DMS53 treated with DMSO at 0.1 percent for 48 hours (cell line): Measurements from ENCODE around the gene DDI2.
"Not testable (repeated sequence)": the region's sequence is repeated elsewhere in the genome, so short reads cannot be mapped to it uniquely, and the experiment has no call there.

Source experiments
- DNase-seq: peaks from one replicate; lab custom pipeline; 2025; ENCODE audit not compliant: unreplicated experiment; lab: John Stamatoyannopoulos, UW

The DDI2 gene

DNA sequence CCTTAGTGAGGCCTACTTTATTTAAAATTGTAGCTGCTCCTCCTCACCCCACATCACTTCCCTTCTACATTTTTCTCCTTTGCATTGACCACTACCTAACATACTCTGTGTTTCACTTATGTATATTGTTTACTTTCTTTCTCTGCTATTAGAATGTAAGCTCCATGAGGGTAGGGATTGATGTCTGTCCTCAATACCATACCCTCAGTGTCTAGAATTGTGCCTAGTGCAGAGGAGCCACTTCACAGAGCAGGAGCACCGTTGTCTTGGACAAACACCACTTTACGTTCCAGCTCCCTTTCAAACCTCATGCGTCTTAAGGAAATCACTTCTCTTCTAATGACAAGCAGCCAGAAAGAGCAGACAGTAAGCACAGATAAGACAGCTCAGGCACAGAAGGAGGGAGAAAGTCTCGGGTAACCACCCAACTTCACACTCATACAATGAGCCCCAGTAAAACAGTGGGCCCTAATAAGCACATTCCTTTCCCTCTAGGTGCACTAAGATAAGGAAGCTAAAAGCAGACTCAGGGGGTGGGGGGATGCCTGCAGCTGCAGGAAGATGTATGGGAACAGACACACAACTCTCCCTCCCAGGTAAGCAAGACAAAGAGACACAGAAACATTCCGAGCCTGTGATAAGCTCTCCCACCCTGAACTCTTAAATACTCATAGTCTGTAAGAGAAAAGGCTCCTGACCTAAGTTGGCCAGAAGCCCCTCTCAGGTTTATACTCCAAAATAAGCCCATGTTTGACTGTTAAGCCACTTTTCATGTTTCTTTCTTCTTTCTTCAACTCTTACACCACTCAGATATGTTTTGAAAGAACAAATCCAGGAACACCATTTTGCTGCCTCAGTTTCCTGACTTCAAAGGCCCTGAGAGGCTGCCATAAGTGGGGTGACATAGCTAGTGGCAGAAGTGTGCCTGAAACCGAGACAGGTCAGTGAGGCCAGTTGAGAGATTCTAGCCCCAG, 59.7 kb downstream of the DDI2 start:
- no peak for DNase-seq

DNA sequence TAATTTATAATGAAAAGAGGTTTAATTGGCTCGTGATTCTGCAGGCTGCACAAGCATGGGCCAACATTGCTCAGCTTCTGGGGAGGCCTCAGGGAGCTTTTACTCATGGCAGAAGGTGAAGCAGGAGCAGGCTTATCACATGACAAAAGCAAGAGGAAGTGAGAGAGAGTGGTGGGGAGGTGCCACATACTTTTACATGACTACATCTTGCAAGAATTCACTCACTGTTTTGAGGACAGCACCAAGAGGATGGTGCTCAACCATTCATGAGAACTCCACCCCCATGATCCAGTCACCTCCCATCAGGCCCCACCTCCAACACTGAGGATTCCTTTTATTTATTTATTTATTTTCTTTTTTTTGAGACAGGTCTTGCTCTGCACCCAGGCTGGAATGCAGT, 61.3 kb downstream of the DDI2 start:
- DNase-seq, result no peak

DNA sequence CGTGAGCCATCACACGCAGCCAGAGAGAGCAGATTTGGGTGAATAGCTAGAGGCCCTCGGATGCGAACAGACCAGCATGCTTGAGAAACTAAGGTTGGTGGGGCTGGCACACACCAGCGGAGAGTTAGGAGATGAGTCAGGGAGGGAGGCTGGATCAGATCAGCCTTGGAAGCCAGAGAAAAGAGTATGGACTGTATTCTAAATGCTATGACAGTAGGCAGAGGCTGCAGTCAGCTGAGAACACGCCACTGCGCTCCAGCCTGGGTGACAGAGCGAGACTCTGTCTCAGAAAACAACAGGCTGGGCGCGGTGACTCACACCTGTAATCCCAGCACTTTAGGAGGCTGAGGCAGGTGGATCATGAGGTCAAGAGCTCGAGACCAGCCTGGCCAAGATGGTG, 62.9 kb downstream of the DDI2 start:
- no peak for DNase-seq

DNA sequence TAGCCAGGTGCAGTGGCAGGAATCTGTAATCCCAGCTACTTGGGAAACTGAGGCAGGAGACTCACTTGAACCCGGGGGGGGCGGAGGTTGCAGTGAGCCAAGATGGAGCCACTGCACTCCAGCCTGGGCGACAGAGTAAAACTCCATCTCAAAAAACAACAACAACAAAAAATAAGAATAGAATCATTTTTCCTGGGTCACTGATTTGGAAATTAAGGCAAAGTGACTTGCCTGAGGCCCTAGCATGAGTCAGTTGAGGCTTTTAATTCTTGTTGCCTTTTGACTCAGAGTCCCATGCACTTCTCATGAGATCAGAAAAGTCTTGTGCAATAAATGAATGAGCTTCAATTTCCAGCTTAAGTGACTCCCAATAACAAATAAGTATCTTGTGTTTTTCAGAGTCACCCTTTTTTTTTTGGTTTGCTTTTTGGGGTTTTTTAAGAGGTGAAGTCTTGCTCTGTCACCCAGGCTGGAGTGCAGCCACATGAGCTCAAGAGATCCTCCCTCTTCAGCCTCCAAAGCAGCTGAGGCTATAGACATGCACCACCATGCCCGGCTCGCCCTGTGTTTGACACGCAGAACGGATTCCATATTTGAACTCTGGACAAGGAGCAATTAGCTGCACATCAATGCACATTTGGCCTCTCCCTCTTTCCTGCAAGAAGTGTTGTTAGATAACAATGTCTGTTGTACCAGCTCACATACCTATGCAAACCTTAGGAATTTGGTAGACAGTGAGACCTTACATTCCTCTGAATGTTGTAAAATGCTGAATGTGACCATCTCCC, 63.5 kb downstream of the DDI2 start:
- no peak for DNase-seq

DNA sequence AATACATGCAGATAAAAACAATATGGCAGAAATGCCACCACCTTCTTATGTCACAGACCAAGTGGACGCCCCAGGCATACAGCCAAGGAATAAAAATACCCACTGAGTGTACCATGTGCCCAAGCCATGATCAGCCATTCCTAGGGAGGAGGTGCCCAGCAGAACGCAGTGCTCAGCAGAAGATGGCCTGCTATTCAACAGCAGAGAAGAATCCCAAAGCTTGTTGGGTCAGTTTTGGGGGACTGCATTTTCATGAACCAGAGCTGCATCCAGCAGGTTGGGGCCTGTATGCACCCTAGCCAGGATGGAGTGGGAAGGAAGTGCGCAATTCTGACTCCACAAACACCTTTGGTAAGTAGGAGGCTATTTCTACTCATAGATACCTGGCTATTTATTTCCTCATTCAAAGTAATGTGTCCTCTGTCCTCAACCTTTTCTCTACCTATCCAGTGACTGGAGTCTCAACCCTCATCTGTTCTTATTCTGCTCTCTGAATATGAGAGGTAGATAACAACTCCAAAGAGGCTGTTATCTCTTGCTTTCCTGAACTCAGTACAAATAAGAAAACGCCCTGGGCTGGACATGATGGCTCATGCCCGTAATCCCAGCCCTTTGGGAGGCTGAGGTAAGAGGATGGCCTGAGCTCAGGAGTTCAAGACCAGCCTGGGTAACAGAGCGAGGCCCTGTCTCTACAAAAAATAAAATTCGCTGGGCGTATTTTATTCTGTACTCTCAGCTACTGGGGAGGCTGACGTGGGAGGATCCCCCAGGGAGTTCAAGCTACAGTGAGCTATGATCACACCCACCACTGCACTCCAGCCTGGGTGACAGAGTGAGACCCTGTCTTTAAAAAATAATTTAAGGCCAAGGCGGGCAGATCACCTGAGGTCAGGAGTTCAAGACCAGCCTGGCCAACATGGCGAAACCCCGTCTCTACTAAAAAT, 64.4 kb downstream of the DDI2 start:
- DNase-seq, result no peak

DNA sequence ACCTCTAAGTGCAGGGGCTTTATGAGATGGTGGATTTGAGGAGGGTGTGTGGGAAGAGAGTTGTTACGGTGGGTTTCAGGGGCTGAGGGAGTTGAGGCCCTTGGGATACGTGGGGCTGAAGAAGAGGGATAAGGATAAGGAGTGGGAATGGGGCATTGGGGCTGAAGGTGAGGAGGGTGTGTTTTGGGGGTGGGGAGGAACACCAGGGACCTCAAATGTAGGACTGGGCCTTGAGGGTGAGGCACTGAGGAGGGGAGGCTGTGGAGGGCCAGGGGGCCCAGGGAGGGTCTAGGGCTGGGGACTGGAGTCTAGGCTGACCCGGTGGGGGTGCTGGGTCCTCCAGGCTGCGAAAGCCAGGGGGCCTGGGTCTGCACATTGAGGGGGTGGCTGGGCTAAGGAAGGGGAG, 65.7 kb downstream of the DDI2 start:
- no peak for DNase-seq

DNA sequence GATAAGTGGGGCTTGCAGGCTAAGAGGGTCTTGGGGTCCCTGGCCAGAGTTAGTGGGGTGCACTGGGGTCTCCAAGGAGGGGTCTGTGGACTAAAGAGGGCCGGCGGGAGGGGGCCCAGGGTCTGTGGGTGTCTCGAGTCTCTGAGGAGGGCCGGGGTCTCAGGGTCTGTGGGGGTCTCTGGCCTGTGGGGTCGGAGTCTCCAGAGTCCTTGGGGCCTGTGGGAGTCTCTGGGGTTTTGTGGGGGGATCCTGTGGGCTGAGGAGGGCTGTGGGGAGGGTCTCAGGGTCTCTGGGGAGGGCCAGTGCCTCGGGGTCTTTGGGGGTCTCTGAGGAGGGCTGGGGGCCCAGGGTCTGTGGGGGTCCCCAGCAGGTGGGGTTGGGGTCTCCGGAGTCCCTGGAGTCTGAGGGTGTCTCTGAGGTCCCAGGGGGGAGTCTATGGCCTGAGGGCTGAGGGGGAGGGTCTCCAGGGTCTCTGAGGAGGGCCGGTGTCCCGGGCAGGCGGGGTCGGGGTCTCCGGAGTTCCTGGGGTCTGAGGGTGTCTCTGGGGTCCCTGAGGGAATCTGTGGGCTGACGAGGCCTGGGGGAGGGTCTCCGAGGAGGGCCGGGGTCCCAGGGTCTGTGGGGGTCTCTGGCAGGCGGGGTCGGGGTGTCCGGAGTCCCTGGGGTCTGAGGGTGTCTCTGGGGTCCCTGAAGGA, 66.2 kb downstream of the DDI2 start:
- DNase-seq, result no peak

DNA sequence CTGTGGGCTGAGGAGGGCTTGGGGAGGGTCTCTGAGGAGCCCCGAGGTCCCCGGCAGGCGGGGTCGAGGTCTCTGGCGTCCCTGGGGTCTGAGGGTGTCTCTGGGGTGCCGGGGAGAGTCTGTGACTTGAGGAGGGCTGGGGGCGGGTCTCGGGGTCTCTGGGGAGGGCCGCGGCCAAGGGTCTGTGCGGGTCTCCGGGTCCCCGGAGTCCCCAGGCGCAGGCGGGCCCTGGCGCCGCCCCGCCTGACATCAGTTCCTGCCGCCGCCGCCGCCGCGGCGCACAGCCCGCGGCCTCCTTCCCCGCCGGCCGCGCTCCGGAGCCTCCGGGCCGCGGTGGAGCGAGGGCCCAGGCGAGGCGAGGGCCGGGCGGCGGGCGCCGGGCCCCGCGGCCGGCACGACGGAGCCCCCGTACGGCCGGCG, 66.8 kb downstream of the DDI2 start, which contains the start of gene PLEKHM2:
Gene PLEKHM2 (plus strand): TSS at position 279 of the 420 bp plus-strand sequence. CDS start 239 bp downstream, outside the sequence.
- no peak for DNase-seq

DNA sequence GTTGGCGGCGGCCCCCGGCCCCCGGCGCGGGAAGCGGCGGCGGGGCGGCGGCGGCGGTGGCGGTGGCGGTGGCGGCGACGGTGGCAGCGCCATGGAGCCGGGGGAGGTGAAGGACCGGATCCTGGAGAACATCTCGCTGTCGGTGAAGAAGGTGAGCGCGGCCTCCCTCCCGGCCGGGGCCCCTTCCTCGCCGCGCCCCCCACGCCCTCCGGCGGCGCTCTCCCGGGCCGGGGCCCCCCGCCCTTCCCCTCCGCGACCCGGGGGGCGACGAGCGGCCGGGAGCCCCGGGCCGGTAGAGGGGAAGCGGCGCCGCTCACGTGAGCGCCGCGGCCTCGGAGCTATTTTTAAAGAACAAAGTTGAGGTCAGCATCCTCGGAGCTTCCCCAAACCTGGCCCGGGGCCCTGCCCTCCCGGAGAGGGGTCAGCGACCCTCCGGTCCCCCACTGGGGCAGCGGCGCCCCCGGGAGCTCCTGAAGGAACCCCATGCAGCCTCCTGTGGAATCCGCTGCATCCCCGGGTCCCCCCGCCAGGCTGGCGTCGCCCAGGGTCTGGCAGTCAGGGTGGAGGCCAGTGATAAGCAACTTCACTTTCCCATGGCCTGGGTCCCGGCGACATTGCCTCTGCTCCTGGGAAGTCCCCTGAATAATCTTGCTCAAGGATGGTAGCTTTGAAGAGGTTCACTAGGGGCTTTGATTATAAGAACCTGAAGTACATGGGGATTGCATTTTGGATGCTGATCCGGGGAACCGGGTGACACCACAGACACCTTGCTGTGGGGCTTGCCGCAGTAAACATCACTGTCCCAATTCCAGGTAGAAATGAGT, 67.4 kb downstream of the DDI2 start:
- no peak for DNase-seq

DNA sequence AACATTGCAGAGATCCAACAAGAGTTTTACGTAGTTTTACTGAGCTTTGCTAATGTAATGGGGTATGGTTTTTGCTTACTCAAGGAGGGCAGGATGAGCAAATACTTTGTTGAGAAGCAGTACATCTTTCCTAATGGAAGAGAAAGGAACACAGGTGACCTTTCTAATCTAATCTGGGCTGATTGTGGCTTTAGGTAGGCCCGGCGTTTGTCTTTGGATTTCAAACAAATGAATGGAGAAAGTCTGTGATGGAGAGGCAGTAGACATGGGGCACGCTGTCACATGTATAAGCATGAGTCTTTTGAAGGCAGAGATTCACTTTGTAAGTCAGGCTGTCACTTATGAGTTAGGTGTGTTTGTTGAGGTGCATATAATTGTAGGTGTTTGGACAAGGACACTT, 68.6 kb downstream of the DDI2 start:
- DNase-seq, result no peak

DNA sequence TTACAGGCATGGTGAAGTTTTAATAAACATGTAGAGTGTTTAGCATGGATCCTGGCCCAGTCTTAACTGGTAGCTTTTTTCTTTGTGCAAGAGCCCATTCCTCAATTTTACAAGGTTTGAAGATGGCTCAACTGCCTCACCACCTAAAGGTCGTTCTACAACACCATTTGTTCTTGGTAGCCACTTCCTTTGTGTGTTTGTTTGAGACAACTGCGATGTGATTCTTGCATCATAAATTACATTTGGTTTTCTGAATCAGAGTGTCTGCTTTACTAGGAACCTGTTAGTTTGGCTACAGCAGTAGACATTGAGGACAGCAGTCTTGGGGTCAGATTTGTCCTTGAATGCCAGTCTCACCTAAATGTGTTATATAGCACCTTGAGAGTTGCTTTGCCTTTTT, 70.2 kb downstream of the DDI2 start:
- DNase-seq, result no peak

DNA sequence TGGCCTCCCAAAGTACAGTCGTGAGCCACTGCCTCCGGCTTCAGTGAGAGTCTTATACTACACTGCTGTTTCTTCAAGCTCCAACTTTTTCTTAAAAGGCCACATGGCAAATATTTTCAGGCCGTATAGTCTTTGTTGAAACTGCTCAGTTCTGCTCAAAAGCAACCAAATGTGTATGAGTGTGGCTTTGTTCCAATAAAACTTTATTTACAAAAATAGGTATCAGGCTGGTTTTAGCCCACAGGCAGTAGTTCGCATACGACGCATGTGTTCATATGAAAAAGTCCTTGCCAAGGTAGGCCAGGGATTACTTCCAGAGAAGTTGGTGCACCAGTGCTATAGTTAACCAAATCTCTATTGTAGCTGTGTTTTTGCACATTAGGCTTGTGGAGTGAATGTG, 73.1 kb downstream of the DDI2 start:
- no peak for DNase-seq

DNA sequence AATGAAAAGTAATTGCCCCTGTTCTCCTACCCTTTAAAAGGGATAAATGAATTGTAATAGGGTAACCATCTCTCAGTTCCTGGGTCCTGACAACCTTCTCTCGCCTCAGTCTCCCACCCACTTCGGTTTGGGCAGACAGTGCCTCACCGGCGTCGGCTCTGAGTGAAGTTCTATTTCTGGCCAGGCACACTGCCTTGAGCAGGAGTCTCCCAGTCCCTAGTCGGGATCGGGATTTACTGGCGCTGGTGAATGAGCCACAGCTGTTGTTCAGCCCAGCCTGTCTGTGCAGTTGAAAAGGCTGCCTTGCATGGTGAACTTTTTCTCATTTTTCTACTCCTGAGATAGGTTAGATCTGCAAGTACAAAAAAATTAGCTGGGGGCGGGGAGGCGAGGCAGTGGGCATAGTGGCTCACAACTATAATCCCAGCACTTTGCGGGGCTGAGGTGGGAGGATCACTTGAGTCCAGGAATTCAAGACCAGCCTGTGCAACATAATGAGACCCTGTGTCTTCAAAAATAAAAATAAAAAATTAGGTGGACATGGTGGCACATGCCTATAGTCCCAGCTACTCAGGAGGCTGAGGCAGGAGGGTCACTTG, 74.3 kb downstream of the DDI2 start:
- DNase-seq, result no peak

DNA sequence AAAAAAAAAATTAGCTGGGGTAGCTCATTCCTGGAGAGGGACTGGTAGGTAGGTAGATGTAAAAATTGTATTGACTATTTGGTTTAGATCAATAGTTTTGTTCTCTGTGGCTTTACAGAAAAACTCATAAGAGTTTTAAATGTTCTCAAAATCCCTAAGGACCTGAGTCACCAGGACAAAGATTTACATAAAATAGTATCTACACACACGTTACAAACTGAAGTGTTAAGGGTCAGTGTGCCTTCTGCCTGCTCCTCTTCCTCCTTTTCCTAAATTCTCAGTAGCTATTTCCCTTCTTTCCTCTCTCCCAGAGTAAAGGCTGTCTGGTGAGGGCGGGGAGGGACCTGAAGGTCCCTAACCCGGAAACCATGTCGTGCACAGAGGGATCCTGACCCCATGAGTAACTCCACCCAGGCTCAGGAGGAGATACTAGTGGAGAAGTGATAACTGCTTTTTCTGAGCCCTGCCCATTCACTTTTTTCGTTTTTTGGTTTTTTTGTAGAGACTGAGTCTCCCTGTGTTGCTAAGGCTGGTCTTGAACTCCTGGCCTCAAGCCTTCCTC, 74.9 kb downstream of the DDI2 start:
- DNase-seq, result no peak

DNA sequence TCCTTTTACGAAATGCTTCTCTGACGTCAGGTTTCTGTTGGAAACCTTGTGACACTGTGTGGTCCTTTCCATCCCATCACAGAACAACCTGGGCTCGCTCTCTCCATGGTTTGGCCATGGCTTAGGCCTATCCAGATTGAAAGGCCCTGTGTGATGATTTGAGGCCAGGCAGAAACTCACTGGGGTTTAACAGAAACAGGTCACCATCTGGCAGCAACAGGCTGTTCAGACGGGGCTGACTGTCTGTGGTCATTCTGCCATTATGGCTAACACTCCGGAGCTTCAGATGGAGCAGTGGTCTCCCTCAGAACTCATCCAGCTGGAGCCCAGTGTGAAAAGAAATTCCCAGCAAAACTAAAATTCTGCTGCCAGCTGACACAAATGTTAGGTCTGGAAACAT, 76.1 kb downstream of the DDI2 start:
- DNase-seq, result no peak

DNA sequence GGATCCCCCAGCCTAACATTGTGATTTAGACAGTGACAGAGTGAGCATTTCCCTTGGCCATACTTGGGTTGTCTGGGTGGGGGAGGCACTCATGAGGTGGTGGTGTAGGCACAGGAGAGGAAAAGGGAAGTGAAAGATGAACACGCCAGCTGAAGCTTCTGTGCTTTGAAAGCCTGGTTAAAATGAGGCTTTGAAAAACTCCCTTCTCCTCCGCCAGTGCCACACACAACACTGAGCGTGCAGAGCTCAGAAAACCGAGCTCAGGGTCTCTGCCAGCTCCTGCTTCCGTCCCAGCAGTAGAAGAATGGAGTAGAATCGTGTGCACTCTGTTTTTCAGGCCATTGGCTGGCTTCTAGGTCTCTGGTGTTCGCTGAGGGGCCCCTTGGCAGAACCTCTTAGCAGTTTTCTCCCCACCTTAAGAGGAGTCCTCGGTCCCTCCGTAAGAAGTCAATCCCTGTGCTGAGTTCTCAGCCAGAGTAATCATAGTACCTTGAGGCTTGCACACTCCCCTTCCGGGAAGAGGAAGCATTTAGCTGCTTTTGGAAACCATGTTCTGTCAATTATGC, 79.8 kb downstream of the DDI2 start:
- DNase-seq, result no peak

DNA sequence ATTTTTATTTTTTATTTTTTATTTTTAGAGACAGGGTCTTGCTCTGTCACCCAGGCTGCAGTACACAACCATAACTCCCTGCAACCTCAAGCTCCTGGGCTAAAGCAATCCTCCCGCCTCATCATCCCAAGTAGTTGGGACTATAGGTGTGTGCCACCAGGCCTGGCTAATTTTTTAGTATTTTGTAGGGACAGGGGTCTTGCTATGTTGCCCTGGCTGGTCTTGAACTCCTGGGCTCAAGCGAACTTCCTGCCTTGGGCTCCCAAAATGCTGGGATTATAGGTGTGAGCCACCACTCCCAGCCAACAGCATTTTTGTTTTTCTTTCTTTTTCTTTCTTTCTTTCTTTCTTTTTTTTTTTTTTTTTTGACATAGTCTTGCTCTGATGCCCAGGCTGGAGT, 80.9 kb downstream of the DDI2 start:
- no peak for DNase-seq

DNA sequence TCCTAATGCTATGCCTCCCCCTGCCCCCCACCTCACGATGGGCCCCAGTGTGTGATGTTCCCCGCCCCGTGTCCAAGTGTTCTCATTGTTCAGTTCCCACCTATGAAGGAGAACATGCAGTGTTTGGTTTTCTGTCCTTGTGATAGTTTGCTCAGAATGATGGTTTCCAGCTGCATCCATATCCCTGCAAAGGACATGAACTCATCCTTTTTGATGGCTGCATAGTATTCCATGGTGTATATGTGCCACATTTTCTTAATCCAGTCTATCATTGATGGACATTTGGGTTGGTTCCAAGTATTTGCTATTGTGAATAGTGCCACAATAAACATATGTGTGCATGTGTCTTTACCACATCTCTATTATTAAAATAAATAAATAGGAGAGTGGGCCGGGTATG, 82.1 kb downstream of the DDI2 start:
- DNase-seq, result not testable (repeated sequence)
